Gastrocnemius medialis (tissue), 4 donors: ENCODE measurements around the gene NSD2.

Source experiments
- POLR2A ChIP-seq, 2 donors: fragments of 450-650 bp; IDR thresholded peaks; one replicate each; pipeline ENCODE4 v1.6.1; 2017; ENCODE audit warnings: antibody characterized with exemption in 2 of 2, mild to moderate bottlenecking in 2 of 2, moderate library complexity in 2 of 2
- TF ChIP-seq, protein P1 (sequence below), 5 experiments: fragments of 450-650 bp in 3 of 5; fragments of 200-600 bp in 2 of 5; sonication (generic) in 2 of 5; IDR thresholded peaks in 4 of 5; conservative IDR thresholded peaks in 1 of 5; 1 replicate in 4 of 5; 2 replicates in 1 of 5; pipeline ENCODE4 v1.5.1; 2016 to 2019; ENCODE audit warnings: antibody characterized with exemption in 5 of 5, mild to moderate bottlenecking in 3 of 5, moderate library complexity in 3 of 5

DNA sequence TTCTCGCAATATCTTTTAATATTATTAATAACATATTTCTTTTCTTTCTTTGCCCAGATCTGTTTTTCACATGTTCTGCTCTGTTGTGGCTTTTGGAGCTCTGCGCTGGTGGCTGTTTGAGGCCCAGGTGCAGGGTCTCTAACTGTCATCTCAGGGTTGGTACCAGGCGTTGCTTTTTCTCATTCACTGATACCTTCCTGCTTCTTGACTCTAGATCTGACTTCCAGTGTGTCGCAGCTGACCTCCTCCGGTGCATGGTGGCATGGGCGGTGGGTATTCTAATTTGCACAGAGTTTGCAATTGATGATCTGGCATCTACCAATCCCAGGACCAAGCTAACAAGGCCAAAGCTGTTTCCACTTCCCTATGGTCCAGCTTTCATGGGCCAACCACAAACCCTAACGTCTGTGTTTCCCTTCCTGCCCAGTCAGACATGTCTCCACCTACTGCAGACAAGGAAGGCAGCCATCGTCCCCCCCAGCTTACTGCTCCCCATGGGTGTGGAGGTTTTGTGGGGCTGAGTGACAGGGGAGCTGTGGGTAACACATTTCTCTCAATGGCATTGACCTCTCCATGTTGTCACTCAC, 40.5 kb upstream of the NSD2 start:
- TF ChIP-seq, protein P1, sequence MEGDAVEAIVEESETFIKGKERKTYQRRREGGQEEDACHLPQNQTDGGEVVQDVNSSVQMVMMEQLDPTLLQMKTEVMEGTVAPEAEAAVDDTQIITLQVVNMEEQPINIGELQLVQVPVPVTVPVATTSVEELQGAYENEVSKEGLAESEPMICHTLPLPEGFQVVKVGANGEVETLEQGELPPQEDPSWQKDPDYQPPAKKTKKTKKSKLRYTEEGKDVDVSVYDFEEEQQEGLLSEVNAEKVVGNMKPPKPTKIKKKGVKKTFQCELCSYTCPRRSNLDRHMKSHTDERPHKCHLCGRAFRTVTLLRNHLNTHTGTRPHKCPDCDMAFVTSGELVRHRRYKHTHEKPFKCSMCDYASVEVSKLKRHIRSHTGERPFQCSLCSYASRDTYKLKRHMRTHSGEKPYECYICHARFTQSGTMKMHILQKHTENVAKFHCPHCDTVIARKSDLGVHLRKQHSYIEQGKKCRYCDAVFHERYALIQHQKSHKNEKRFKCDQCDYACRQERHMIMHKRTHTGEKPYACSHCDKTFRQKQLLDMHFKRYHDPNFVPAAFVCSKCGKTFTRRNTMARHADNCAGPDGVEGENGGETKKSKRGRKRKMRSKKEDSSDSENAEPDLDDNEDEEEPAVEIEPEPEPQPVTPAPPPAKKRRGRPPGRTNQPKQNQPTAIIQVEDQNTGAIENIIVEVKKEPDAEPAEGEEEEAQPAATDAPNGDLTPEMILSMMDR (IDR thresholded peaks at IDR 0.05 in 4 of 5, conservative IDR thresholded peaks at IDR 0.05 in 1 of 5): no peak
- TF ChIP-seq POLR2A (IDR thresholded peaks at IDR 0.05): no peak
